ENCODE measurements around the gene SERPINB10.
"Not testable (repeated sequence)": the region's sequence is repeated elsewhere in the genome, so short reads cannot be mapped to it uniquely, and the experiment has no call there.

Gene SERPINB10

DNA sequence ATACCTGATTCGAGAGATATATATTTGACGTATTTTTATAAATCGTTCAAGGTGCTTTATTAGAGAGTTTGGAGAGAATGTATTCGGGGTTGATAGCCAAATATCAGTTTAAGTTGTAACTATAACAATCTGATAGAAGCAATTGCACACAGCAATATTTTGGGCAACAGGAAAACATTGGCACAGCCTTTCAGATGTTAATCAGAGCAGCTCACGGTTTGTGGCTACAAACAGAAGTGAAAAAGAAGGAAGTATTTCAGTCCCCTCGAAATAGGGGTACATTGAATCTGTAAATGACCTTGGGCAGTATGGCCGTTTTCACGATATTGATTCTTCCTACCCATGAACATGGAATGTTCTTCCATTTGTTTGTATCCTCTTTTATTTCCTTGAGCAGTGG is 20.6 kb downstream of the SERPINB10 start:
- no peaks in the 10 kb centered on the region for H3K9me3 ChIP-seq (ENCODE audit: low read length)
- H3K36me3 ChIP-seq (ENCODE audit: insufficient read depth, low read length), result no peaks in the 10 kb centered on the region
- H3K4me1 ChIP-seq (ENCODE audit: insufficient read depth, low read length), result no peaks in the 10 kb centered on the region
- H3K4me3 ChIP-seq (ENCODE audit: low read depth in 1 of 2, low read length in 2 of 2), result no peak overlapping the region
- no peak overlapping the region for H3K9ac ChIP-seq (ENCODE audit: low read length)
- no peaks in the 10 kb centered on the region for H3K27me3 ChIP-seq (ENCODE audit: control insufficient read depth in 1 of 2, insufficient read depth in 2 of 2, low read length in 2 of 2)
- H3K27ac ChIP-seq (ENCODE audit: low read depth, low read length), result no peak overlapping the region

DNA sequence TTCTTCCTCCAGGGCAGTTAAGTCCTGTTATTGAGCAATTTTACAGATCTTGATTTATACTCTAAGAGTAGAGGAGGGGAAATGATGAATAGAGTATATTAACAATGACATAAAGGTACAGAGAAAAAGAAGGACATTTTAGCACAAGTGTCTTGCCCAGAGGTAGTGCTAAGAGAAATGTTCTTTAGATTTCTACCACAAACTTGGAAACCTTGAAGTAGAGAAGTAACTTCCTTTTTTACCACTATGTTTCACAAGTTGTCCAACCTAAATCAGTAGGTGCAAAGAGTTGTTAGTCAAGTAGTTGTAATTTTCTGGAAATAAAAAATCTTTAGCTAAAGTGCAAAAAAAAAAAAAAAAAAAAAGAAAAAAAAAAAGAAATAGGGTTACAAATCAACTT is 21.6 kb downstream of the SERPINB10 start:
- not testable (repeated sequence) for H3K36me3 ChIP-seq (ENCODE audit: insufficient read depth, low read length); H3K27ac ChIP-seq (ENCODE audit: low read depth, low read length); H3K27me3 ChIP-seq (ENCODE audit: control insufficient read depth in 1 of 2, insufficient read depth in 2 of 2, low read length in 2 of 2); H3K9ac ChIP-seq (ENCODE audit: low read length); H3K4me1 ChIP-seq (ENCODE audit: insufficient read depth, low read length); H3K4me3 ChIP-seq (ENCODE audit: low read depth in 1 of 2, low read length in 2 of 2); H3K9me3 ChIP-seq (ENCODE audit: low read length)

DNA sequence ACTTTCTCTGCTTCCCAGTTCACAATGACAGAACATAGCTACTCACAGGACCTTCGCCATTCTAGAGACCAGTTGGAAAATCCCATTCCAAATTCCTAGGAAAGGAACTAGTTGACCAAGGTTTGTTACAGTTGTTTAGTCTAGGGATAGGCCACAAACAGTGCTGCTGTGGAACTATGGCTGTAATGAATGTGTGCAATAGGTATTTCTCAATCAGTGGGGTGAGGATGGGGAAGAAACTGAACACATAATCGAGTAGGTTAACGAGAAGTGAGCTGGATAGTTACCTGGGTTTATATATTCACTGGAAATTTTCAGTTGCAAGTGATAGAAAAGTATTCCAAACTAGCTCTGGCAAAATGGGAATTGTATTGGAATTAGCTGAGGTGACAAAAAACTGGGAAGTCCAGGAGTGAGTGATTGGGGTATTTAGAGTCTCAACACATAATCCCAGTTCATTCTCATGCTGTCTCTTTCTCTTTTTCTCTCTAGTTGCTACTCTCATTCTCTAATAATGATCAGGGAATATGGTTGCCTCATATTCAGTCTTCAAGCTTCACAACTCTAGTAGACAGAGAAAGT is 23.1 kb downstream of the SERPINB10 start:
- no peak overlapping the region for H3K27ac ChIP-seq (ENCODE audit: low read depth, low read length)
- H3K9me3 ChIP-seq (ENCODE audit: low read length), result no peaks in the 10 kb centered on the region
- H3K4me1 ChIP-seq (ENCODE audit: insufficient read depth, low read length), result no peaks in the 10 kb centered on the region
- no peaks in the 10 kb centered on the region for H3K27me3 ChIP-seq (ENCODE audit: control insufficient read depth in 1 of 2, insufficient read depth in 2 of 2, low read length in 2 of 2)
- H3K36me3 ChIP-seq (ENCODE audit: insufficient read depth, low read length), result no peaks in the 10 kb centered on the region
- H3K4me3 ChIP-seq (ENCODE audit: low read depth in 1 of 2, low read length in 2 of 2), result no peak overlapping the region
- H3K9ac ChIP-seq (ENCODE audit: low read length), result no peak overlapping the region

DNA sequence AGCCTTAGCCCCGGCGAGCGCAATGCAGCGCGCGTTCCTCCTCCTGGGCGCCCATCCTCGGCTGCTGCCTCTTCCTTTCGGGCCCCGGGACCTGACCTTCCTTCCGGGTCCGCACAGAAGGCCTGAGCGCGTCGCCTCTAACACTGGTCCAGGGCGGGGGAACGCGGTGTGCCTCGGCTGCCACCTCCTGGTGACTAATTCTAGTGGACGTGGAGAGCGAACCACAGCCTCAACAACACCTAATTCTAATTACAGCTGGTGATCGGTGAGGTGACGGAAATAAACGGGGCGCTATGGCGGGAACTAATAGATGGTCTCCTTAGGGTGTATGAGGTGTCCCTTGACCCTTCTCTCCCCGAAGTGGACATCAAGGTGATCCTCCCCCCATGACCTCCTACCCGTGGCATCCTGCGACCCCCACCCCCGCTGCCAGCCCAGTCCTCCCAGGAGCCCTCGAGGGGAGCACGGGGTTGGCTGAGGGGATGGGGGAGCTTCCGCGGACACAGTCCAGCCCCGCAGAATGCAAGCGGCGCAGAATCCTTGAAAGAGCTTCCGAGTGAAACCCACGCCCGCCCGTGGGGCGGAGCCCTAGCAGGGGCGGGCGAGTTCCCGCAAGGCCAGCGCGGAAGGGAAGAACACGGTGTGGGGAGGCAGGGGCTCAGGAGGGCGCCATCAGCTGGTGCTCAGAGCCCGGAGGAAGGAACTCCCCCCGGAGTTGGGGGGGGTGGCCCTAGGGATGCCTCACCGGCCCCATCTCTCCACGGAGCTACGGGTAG is 28.6 kb downstream of the SERPINB10 start:
- H3K4me3 ChIP-seq (ENCODE audit: low read depth in 1 of 2, low read length in 2 of 2), result peak overlapping the region; percentile 67 to 81
- peaks cover 5% of the 10 kb centered on the region for H3K4me1 ChIP-seq (ENCODE audit: insufficient read depth, low read length)
- H3K9ac ChIP-seq (ENCODE audit: low read length), result no peak overlapping the region
- peak overlapping the region; percentile 37 for H3K27ac ChIP-seq (ENCODE audit: low read depth, low read length)
- no peaks in the 10 kb centered on the region for H3K36me3 ChIP-seq (ENCODE audit: insufficient read depth, low read length)
- no peaks in the 10 kb centered on the region for H3K9me3 ChIP-seq (ENCODE audit: low read length)
- H3K27me3 ChIP-seq (ENCODE audit: control insufficient read depth in 1 of 2, insufficient read depth in 2 of 2, low read length in 2 of 2), result peaks cover 0 to 5% of the 10 kb centered on the region in 2 donors

DNA sequence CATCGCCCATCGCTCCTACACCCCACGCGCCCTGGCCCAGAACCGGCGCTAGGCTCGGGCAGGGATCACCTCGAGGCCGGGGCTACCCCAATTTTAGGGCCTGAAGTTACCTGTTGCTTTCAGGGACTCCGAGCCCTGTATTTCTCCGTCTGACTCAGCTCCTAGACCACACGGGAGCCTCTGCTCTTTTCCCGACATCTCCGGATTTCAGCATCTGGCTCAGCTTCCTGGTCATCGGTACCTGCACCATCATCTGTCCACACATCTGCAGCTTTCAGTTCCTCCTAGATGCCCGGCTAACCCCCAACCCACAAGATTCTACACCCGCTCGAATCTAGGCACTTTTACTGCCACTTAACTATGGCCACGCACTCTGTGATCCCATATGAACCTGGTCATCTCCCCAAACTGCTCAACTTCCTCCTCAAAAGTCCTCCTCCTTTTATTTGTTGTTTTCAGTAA is 29.2 kb downstream of the SERPINB10 start:
- Histone ChIP-seq H3K27ac (ENCODE audit: low read depth, low read length) (peak overlapping the region; percentile 37), H3K9ac (ENCODE audit: low read length) (no peak overlapping the region), H3K4me3 (ENCODE audit: low read depth in 1 of 2, low read length in 2 of 2) (peak overlapping the region in 1 of 2 donors; percentile 67), H3K27me3 (ENCODE audit: control insufficient read depth in 1 of 2, insufficient read depth in 2 of 2, low read length in 2 of 2) (peaks cover 0 to 5% of the 10 kb centered on the region in 2 donors), H3K9me3 (ENCODE audit: low read length) (no peaks in the 10 kb centered on the region), H3K36me3 (ENCODE audit: insufficient read depth, low read length) (no peaks in the 10 kb centered on the region), H3K4me1 (ENCODE audit: insufficient read depth, low read length) (peaks cover 5% of the 10 kb centered on the region)

DNA sequence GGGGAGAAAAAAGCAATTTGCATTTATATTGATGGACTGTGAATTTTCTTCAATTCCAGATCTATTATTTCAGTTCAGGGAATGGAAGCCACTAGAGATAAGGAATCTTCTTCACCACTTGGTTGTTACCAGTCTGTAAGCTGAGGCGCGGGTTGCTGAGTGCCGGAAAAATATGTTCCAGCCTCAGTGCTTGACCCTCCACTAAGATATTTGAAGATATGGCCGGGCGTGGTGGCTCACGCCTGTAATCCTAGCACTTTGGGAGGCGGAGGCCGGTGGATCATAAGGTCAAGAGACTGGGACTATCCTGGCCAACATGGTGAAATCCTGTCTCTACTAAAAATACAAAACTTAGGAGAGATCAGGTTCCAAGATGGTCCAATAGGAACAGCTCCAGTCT is 32.2 kb downstream of the SERPINB10 start:
- Histone ChIP-seq H3K36me3 (ENCODE audit: insufficient read depth, low read length) (no peaks in the 10 kb centered on the region), H3K27ac (ENCODE audit: low read depth, low read length) (no peak overlapping the region), H3K27me3 (ENCODE audit: control insufficient read depth in 1 of 2, insufficient read depth in 2 of 2, low read length in 2 of 2) (peaks cover 0 to 5% of the 10 kb centered on the region in 2 donors), H3K4me3 (ENCODE audit: low read depth in 1 of 2, low read length in 2 of 2) (no peak overlapping the region), H3K9me3 (ENCODE audit: low read length) (no peaks in the 10 kb centered on the region), H3K4me1 (ENCODE audit: insufficient read depth, low read length) (peaks cover 5% of the 10 kb centered on the region), H3K9ac (ENCODE audit: low read length) (no peak overlapping the region)

DNA sequence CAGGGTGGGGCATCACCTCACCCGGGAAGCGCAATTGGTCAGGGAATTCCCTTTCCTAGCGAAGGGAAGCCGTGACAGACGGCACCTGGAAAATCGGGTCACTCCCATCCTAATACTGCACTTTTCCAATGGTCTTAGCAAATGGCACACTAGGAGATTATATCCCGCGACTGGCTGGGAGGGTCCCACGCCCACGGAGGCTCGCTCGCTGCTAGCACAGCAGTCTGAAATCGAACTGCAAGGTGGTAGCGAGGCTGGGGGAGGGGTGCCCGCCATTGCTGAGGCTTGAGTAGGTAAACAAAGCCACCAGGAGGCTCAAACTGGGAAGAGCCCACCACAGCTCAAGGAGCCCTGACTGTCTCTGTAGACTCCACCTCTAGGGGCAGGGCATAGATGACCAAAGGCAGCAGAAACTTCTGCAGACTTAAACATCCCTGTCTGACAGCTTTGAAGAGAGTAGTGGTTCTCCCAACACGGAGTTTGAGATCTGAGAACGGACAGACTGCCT is 32.8 kb downstream of the SERPINB10 start:
- not testable (repeated sequence) for H3K27me3 ChIP-seq (ENCODE audit: control insufficient read depth in 1 of 2, insufficient read depth in 2 of 2, low read length in 2 of 2); H3K27ac ChIP-seq (ENCODE audit: low read depth, low read length); H3K36me3 ChIP-seq (ENCODE audit: insufficient read depth, low read length); H3K4me1 ChIP-seq (ENCODE audit: insufficient read depth, low read length); H3K9me3 ChIP-seq (ENCODE audit: low read length); H3K9ac ChIP-seq (ENCODE audit: low read length); H3K4me3 ChIP-seq (ENCODE audit: low read depth in 1 of 2, low read length in 2 of 2)

DNA sequence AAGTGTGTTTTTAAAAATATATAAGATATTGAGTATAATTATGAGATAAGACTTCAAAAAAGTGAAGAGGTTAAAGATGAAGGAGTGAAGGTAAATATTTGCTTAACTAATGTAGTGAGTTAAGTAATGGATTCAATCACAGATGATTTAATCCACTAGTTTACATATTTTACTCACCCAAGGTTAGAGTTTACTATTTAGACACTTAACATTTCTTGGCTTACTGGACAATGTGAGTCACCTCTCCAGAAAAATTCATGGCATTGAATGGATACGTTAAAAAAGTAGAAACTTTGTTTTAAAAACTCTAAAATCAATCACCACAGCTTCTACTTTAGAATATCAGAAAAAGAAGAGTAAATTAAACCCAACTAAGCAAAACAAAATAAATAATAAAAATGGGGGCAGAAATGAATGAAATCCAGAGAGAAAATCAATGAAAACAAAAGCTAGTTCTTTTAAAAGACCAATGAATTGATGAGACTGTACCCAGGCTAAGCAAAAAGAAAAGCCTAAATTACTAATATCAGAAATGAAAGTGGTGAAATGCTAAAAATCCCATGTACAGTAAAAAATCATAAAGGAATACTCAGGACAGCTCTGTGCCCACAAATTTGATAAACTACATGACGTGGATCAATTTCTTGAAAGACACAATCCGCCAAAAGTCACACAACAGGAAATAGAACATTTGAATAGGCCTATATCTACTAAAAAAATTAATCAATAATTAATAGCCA is 39.5 kb downstream of the SERPINB10 start:
- Histone ChIP-seq H3K4me1 (ENCODE audit: insufficient read depth, low read length) (no peaks in the 10 kb centered on the region), H3K27ac (ENCODE audit: low read depth, low read length) (no peak overlapping the region), H3K36me3 (ENCODE audit: insufficient read depth, low read length) (no peaks in the 10 kb centered on the region), H3K27me3 (ENCODE audit: control insufficient read depth in 1 of 2, insufficient read depth in 2 of 2, low read length in 2 of 2) (no peaks in the 10 kb centered on the region), H3K9me3 (ENCODE audit: low read length) (no peaks in the 10 kb centered on the region), H3K9ac (ENCODE audit: low read length) (no peak overlapping the region), H3K4me3 (ENCODE audit: low read depth in 1 of 2, low read length in 2 of 2) (no peak overlapping the region)

DNA sequence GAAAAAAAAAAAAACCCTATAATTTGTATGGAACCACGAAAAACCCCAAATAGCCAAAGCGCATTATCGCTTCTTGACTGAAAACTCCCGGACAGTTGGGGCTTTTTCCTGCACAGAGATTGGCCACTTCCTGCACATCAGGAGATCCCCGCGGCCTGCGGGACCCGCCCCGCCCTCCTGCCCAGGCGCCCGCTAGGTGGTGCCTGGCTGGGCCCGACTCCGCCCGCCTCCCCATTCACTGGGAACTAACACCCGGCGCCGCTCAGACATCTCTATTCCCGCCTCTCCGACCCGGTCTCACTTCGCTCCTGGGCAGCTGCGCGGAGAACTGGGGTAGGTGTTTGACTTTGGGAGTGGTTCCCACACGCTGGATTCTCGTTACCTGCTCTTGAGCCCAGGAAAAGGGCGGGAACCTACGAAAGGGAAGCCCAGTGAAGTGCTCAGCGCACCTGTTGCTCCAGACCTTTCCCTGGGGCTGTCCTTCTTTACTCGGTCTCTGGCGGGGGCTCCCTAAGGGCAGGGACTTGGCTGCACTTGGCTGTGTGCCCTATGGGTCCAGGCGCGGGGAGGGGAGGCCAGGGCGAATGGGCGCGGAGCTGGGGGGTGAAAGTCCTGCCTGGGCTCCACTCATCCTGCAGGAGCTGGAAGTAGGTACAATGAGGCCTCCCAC is 41.4 kb downstream of the SERPINB10 start, which contains the start of gene HMSD:
Gene HMSD (plus strand): TSS at position 234 of the 670 bp plus-strand sequence. CDS start 4,155 bp downstream, outside the sequence.
- H3K27me3 ChIP-seq (ENCODE audit: control insufficient read depth in 1 of 2, insufficient read depth in 2 of 2, low read length in 2 of 2), result no peaks in the 10 kb centered on the region
- no peaks in the 10 kb centered on the region for H3K36me3 ChIP-seq (ENCODE audit: insufficient read depth, low read length)
- H3K27ac ChIP-seq (ENCODE audit: low read depth, low read length), result no peak within 1 kb of the TSS
- H3K4me3 ChIP-seq (ENCODE audit: low read depth in 1 of 2, low read length in 2 of 2), result peak within 1 kb of the TSS in 1 of 2 donors; percentile 27
- H3K9ac ChIP-seq (ENCODE audit: low read length), result no peak within 1 kb of the TSS
- no peaks in the 10 kb centered on the region for H3K4me1 ChIP-seq (ENCODE audit: insufficient read depth, low read length)
- H3K9me3 ChIP-seq (ENCODE audit: low read length), result no peaks in the 10 kb centered on the region

DNA sequence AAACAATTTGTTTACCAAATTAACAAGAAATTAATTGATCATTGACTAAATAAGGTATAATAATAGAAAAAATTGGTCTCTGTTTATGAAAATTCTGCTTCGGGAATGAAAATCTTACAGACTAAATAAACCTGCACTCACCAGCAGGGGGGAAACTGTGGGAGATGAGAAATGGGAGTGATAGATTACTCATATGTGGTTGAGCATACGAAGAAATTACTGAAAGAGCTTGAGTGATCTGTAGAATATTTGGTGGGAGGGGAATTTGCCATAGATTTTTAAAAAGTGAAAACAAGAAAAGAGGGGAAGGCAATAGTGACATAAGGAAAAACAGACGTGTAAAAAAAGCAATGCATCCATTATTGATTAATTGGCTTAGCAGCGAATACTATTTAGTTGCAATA is 43.5 kb downstream of the SERPINB10 start:
- Histone ChIP-seq H3K9ac (ENCODE audit: low read length) (no peak overlapping the region), H3K27ac (ENCODE audit: low read depth, low read length) (no peak overlapping the region), H3K27me3 (ENCODE audit: control insufficient read depth in 1 of 2, insufficient read depth in 2 of 2, low read length in 2 of 2) (peaks cover 0 to 7% of the 10 kb centered on the region in 2 donors), H3K36me3 (ENCODE audit: insufficient read depth, low read length) (no peaks in the 10 kb centered on the region), H3K9me3 (ENCODE audit: low read length) (no peaks in the 10 kb centered on the region), H3K4me1 (ENCODE audit: insufficient read depth, low read length) (no peaks in the 10 kb centered on the region), H3K4me3 (ENCODE audit: low read depth in 1 of 2, low read length in 2 of 2) (no peak overlapping the region)

DNA sequence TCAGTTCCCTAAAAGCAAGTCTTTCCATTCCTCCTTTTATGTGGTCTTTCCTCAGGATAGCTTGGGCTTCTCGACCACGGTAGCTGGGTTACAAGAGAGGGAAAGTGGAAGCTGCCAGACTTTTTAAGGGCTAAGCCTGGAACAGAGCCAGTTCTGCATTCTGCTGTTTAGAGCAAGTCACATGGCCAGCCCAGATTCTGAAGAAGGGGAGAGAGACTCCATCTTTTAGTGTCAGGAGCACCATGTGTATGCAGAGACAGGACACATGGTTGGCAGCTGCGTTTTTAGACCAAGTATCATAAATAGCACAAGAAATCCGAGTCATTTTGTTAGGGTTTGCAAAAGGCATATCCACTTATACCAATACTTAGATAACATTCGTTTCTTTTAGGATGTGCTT is 46.1 kb downstream of the SERPINB10 start:
- no peak overlapping the region for H3K4me3 ChIP-seq (ENCODE audit: low read depth in 1 of 2, low read length in 2 of 2)
- H3K9me3 ChIP-seq (ENCODE audit: low read length), result no peaks in the 10 kb centered on the region
- H3K36me3 ChIP-seq (ENCODE audit: insufficient read depth, low read length), result no peaks in the 10 kb centered on the region
- H3K4me1 ChIP-seq (ENCODE audit: insufficient read depth, low read length), result no peaks in the 10 kb centered on the region
- no peak overlapping the region for H3K9ac ChIP-seq (ENCODE audit: low read length)
- H3K27ac ChIP-seq (ENCODE audit: low read depth, low read length), result no peak overlapping the region
- H3K27me3 ChIP-seq (ENCODE audit: control insufficient read depth in 1 of 2, insufficient read depth in 2 of 2, low read length in 2 of 2), result peaks cover 0 to 7% of the 10 kb centered on the region in 2 donors

Measured in muscle layer of colon (tissue), 2 donors.